Retina (tissue), 1 donor: ENCODE results near the gene CCL20.

Experiments used
- DNase-seq: peaks from one replicate; pipeline ENCODE4 v3.0.0-alpha.2; 2016

CCL20 gene

GRCh38 chr2:227804975-227805374, 8.7 kb upstream of the CCL20 start:
- no peak for DNase-seq

DNA sequence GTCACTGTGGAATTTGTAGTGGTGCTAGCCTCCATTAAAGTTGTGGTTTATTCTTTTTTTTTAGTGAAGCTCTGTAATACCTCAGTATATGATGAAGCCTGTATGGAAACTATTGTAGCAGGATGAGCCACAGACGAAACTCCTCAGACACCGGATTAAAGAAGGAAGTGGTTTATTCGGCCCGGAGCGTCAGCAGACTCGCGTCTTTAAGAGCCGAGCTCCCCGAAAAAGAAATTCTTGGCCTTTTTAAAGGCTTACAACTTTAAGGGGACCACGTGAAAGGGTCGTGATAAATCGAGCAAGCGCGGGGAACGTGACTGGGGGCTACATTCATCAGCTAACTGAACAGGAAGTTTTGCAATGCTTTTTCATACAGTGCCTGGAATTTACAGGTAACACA, 8.1 kb upstream of the CCL20 start:
- DNase-seq = no peak

- DNase-seq = no peak
Measured at GRCh38 chr2:227808936-227809335, 4.7 kb upstream of the CCL20 start.

- no peak for DNase-seq
Measured at GRCh38 chr2:227812001-227812400, 1.6 kb upstream of the CCL20 start.

DNA sequence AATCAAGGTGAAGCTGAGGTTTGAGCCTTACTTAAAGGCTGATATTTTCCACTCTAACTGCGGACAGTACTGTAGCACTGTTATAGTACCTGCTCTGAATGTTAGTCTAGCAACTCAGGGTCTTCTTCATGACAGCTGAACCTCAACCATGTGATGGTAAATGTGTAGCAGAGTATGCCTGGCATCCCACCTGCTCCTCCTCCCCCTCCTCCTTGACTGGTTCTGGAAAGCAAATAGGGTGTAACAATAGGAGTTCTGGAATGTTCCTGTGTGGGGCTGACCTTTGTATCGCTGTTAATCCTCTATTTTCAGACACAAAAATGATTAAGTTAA, 447 bp upstream of the CCL20 start:
- DNase-seq = no peak

DNA sequence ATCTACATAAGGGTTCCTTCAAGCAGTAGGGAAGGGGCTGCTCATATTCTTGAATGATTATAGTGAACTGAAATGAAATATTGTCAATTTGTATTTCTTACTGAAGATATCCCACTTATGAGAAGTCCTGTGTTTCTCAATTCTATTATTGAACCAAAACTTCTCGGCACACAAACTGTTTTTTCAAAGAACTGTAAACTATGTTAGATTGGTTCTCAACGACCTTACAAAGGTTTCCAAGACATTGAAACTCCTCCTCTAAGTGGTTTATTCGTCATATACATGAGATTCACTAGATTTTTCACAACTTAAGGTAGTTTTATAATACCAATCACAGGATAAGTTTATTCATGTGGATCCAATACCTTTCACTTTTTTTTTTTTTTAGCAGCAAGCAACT, 1.4 kb downstream of the CCL20 start:
- no peak for DNase-seq

DNA sequence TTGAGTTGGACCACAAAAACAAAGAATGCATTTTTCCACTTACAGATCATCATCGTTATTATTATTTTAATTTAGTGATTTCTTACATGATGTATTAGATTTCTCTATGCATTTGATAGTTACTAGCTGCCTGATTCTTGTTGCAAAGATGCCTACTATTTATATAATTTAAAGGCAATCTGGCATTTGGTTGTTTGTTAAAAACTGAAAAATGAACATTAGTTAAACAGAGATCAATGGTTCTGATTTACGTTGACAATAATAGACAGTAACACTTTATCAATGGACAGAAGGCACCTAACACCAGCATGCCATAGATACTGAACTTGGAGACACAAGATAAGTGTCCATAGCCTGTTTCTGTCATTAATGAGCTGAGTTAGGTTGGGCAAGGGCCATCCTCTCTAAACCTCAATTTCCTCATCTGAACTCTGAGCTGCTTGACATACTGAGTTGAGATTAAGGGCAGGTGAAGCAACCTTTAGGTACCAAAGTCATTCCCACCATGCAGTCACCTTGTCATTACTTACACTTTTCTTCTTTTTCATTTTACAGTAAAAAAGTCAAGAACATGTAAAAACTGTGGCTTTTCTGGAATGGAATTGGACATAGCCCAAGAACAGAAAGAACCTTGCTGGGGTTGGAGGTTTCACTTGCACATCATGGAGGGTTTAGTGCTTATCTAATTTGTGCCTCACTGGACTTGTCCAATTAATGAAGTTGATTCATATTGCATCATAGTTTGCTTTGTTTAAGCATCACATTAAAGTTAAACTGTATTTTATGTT, 3.1 kb downstream of the CCL20 start:
- DNase-seq = no peak

GRCh38 chr2:227817336-227817735, 3.7 kb downstream of the CCL20 start:
- DNase-seq = no peak

- DNase-seq = no peak
Measured at GRCh38 chr2:227817850-227818674, 4.4 kb downstream of the CCL20 start.

GRCh38 chr2:227818675-227819397, 5.2 kb downstream of the CCL20 start:
- no peak for DNase-seq

DNA sequence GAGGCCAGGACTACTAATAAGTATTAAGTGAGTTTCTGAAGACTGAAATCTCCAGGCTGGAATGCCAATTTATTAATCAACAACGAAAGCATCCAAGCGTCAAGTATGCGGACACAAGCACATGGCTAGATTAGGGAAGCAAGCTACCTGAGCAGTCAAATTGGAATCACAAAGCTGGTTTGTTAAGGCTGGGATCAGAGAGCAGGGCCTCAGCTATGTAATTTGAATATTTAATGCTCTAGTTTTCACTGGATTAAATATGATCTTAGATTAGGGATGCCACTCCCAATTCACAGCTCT, 5.7 kb downstream of the CCL20 start:
- no peak for DNase-seq

DNA sequence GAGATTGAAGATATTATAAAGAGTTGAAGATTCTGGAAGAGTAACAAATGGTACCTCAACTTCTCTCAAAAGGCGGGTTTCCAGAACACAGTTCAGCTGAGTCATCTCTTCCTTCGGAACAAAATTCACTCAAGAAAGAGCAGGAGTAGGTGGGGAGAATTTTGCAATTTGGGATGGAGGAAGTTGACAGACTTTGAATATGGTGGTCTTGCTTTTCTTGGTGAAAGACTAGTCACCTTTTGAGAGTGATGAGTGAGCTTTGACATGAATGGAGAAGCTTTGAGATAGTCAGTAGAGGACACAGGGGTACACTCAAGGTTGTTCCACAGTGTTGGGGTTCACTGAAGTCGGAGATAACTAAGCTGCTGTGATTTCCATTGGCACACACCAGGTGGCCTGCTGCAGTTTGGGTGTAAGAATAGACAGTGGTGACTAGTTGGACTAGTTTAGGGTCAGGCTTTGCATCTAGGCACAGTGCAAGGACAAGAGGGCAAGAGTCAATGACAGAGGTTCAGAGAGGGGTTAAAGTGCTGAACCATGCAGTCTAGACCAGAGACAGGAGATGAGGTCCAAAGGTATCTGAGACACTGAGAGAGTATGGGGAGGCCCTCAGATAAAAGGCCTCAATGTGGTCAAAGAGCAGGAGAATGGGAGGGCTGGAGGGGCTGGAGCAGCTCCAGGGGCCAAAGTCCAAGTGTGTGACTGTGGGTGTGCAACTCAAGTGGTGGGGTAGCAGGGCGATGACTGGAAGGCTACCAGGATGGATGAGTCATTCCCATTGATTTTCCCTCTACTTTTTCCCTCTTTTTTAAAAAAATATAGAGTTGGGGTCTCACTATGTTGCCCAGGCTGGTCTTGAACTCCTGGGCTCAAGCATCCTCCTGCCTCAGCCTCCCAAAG, 7.7 kb downstream of the CCL20 start:
- DNase-seq = no peak

- DNase-seq = no peak
Measured at GRCh38 chr2:227822416-227823003, 8.9 kb downstream of the CCL20 start.

GRCh38 chr2:227823922-227824321, 10.3 kb downstream of the CCL20 start:
- DNase-seq = no peak

- no peak for DNase-seq
Measured at GRCh38 chr2:227824711-227825110, 11.1 kb downstream of the CCL20 start.

DNA sequence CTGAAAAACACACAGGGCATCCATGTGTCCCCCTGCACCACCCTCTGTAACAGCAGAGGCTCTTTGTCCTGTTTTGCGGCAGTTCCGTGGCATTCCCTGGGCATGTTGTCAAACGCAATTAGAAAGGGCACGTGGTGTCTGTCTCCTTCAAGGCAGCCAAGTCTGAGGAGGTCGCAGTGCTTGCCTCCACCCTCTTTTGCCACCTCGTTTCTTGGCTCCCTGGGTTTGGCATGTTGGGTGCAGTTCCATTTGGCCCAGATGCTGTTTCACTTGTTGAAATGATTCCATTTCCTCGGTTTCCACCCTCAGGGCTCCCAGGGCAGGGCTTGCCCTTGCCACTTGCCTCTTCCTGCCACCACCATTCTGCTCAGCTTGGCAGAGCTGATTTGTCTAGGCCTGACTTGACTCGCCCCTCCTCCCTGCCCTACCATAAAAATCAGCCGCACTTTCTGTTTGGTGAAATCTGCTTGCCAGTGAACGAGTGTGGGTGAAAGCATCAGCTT, 12.4 kb downstream of the CCL20 start:
- DNase-seq = no peak

- DNase-seq = no peak
Measured at GRCh38 chr2:227826563-227826962, 12.9 kb downstream of the CCL20 start.

DNA sequence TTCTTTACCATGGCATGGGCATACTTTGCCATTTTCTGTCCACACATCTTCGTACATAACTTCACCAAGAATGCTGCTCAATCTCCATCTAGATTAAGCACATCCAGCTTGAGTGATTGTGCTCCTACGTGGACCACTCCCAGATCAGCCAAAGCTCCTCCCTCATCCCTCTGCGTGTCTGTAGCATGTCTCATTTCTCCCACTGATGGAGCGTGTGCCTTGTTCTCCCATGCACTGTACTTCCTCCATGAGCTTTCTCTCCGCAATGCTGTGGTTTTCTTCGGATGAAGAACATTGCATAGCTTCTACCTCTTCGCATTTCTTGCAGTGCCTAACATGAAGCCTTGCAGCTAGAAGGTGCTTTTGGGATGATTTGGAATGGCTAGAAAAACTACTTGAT, 13.5 kb downstream of the CCL20 start:
- DNase-seq = no peak

DNA sequence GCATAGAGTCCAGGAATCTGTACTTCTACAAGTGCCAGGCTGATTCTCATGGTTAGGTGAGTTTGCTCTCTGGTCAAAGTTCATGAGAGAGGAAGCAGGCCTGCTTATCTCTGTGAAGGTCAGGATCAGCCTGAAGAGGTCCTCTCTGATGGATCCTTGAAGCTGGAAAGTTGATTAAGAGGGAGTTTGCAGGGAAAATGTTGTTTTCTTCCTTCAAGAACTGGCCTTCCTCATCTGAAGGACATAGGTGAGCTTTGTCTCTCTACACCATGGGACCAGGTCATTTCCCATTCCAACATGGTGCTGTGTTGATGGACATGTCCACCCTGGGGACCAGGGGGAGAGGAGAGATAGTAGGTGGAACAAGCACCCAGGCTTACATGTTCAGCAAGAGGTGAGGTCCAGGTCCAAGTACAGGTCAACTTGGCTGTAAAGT, 14.9 kb downstream of the CCL20 start:
- DNase-seq = no peak

DNA sequence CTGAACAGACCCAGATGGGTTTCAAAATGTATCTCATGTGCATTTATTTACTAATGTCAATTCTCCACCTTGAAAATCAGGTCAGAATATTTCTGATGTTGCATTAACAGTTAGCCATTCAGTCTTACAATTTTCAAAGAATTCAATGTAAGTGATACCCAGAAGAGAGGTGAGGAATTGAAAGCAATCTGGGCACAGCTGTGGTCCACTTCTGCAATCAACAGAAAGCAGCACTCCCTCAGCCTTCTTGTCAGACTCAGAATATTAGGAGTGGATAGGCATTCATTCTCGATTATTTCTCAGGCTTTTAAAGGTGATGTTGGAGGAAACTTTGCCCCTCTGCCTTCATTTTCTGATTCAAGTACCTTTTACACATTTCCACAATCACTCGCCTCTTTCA, 15.7 kb downstream of the CCL20 start:
- DNase-seq = no peak

- DNase-seq = no peak
Measured at GRCh38 chr2:227834423-227834822, 20.8 kb downstream of the CCL20 start.
